Tibial nerve (tissue), 4 donors: Measurements from ENCODE around the gene TBRG4. TPM values are rescaled to one million over a fixed set of nuclear protein-coding genes. Genes with fewer than 3 reads are reported as not detected.

Experiments
- DNase-seq, 2 donors: peaks; one replicate each; pipeline ENCODE4 v3.0.0-alpha.2; 2019; ENCODE audit warnings: low spot score in 2 of 2
- H3K27ac ChIP-seq, 4 donors: fragments of 200-600 bp; sonication (generic) in 3 of 4; one replicate each; pipeline ENCODE4 v1.5.1; 2017 to 2019; ENCODE audit warnings: mild to moderate bottlenecking in 1 of 4
- H3K27me3 ChIP-seq, 2 donors: fragments of 200-600 bp; sonication (generic) in 1 of 2; one replicate each; pipeline versions ENCODE4 v1.5.1 to v1.6.0; 2017 to 2019
- H3K36me3 ChIP-seq, 3 donors: fragments of 200-600 bp; sonication (generic); one replicate each; pipeline ENCODE4 v1.5.1; 2018 to 2019
- H3K4me1 ChIP-seq, 4 donors: fragments of 200-600 bp; sonication (generic) in 3 of 4; one replicate each; pipeline ENCODE4 v1.5.1; 2017 to 2019
- H3K4me3 ChIP-seq, 4 donors: fragments of 200-600 bp; sonication (generic) in 3 of 4; one replicate each; pipeline ENCODE4 v1.5.1; 2017 to 2019; ENCODE audit warnings: mild to moderate bottlenecking in 1 of 4, moderate library complexity in 1 of 4
- H3K9me3 ChIP-seq, 4 donors: fragments of 200-600 bp; sonication (generic) in 3 of 4; one replicate each; pipeline ENCODE4 v1.5.1; 2017 to 2019
- EP300 ChIP-seq, 2 donors: sonication (generic); formaldehyde crosslinking; IDR thresholded peaks; one replicate each; pipeline ENCODE4 v1.6.1; 2017; ENCODE audit warnings: antibody characterized with exemption in 2 of 2, mild to moderate bottlenecking in 1 of 2
- POLR2A ChIP-seq, 2 donors: fragments of 450-650 bp; IDR thresholded peaks; one replicate each; pipeline ENCODE4 v1.6.1; 2017; ENCODE audit warnings: antibody characterized with exemption in 2 of 2, mild to moderate bottlenecking in 2 of 2, moderate library complexity in 2 of 2
- WGBS, 2 donors: methylation state at CpG; one replicate each; pipeline ENCODE4 v1.1.5; 2018; 5-methylcytosine and 5-hydroxymethylcytosine counted together
- total RNA-seq, 4 donors: library from RNA; depleted of rRNA; stranded (reverse); fragments of >200 nt; gene quantifications; one replicate each; pipeline ENCODE4 v1.1.0, GENCODE V29; 2016
- TF ChIP-seq, protein P1 (sequence below), 5 experiments: fragments of 200-600 bp in 3 of 5; fragments of 450-650 bp in 2 of 5; sonication (generic) in 3 of 5; IDR thresholded peaks; one replicate each; pipeline ENCODE4 v1.5.1; 2016 to 2019; ENCODE audit warnings: antibody characterized with exemption in 5 of 5, mild to moderate bottlenecking in 3 of 5, moderate library complexity in 2 of 5

TBRG4 gene
- total RNA-seq, 4 donors from 2014 or later = 32.3 to 81.3 (median 54.0) TPM

DNA sequence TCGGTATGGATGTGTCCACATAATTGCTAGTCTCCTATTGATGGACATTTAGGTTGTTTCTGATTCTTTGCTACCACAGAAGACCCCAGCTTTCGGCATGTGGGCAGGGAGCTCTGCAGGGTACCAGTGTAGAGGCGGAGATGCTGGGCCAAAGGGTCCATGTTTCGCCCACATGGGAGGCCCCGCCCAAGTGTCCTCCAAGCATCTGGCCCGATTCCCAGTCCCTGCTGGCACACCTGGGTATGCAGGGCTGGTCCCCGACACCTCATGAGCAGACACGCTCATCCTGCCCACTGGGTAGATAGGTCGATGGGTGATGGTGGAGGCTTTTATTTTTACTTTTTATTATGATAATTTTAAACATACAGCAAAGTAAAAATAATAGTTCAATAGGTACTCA lies 19.4 kb upstream of the TBRG4 start:
- no peaks in the 10 kb centered on the region for H3K9me3 ChIP-seq
- 82 to 87% methylated on average over 9 of the region's 9 CpGs for WGBS, 2 donors
- H3K27ac ChIP-seq = no peak overlapping the region

DNA sequence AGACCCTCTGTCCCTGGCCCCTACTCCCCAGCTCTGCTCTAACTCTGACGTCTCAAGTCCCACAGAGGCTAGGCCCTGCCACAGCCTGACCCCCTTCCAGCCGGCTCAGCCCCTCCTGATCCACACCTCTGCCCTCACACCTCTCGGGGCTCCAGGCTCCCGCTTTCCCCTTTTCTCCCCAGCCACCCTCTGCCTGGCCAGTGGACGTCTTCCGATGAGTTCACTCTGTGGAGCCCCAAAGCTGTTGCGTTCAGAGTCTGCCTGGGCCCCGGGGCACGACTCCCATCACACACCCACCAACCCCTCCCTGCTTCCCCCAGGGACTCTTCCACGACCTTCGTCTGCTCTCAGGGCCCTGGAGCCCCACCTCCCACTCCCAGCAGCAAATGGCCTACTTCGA lies 18.4 kb upstream of the TBRG4 start:
- Histone ChIP-seq H3K4me1 (no peaks in the 10 kb centered on the region), H3K4me3 (no peak overlapping the region), H3K27me3 (no peaks in the 10 kb centered on the region), H3K9me3 (no peaks in the 10 kb centered on the region), H3K36me3 (no peaks in the 10 kb centered on the region), H3K27ac (no peak overlapping the region)
- 57 to 64% methylated on average over 11 to 12 of the region's 12 CpGs for WGBS, 2 donors
- TF ChIP-seq POLR2A (IDR thresholded peaks at IDR 0.05) (no peak), EP300 (IDR thresholded peaks at IDR 0.05) (no peak)
- TF ChIP-seq, protein P1, sequence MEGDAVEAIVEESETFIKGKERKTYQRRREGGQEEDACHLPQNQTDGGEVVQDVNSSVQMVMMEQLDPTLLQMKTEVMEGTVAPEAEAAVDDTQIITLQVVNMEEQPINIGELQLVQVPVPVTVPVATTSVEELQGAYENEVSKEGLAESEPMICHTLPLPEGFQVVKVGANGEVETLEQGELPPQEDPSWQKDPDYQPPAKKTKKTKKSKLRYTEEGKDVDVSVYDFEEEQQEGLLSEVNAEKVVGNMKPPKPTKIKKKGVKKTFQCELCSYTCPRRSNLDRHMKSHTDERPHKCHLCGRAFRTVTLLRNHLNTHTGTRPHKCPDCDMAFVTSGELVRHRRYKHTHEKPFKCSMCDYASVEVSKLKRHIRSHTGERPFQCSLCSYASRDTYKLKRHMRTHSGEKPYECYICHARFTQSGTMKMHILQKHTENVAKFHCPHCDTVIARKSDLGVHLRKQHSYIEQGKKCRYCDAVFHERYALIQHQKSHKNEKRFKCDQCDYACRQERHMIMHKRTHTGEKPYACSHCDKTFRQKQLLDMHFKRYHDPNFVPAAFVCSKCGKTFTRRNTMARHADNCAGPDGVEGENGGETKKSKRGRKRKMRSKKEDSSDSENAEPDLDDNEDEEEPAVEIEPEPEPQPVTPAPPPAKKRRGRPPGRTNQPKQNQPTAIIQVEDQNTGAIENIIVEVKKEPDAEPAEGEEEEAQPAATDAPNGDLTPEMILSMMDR (IDR thresholded peaks at IDR 0.05) = no peak
- DNase-seq = no peak

More for the DNA sequence above, 19.4 kb upstream of the TBRG4 start:
- Histone ChIP-seq H3K4me1 (peaks cover 0 to 2% (median 0%) of the 10 kb centered on the region in 4 donors), H3K27me3 (no peaks in the 10 kb centered on the region), H3K36me3 (no peaks in the 10 kb centered on the region), H3K4me3 (no peak overlapping the region)
- DNase-seq = no peak
- TF ChIP-seq, protein P1 (IDR thresholded peaks at IDR 0.05) = no peak
- TF ChIP-seq POLR2A (IDR thresholded peaks at IDR 0.05) (no peak), EP300 (IDR thresholded peaks at IDR 0.05) (no peak)

DNA sequence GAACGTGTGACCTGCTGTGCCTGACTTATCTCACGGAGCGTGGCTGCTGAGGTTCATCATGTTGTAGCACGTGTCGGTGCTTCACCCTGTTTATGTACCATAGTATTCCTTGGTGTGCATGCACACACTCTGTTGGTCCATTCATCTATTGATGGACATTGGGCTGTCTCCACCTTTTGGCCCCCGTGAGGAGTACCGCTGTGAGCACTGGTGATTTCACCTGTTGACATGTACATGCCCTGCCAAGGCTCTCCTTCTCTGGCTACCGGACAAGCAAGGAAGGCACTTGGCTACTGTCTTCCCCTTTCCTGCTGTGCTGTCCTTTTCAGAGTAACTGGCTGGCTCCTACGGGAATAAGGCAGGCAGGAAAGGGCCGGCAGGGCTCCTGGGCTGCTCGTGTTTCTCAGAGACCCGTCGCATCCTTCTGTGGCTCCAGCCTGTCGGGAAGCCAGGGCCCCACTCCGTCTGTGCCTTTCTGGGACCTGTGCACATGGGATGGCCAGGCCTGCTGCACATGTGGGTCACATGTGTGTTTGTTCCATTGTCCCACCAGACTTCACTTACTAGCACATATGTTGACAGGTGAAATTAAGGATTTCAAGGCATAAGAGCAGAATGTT lies 17.8 kb upstream of the TBRG4 start:
- Histone ChIP-seq H3K4me1 (no peaks in the 10 kb centered on the region), H3K9me3 (no peaks in the 10 kb centered on the region), H3K36me3 (no peaks in the 10 kb centered on the region), H3K27me3 (no peaks in the 10 kb centered on the region), H3K27ac (no peak overlapping the region), H3K4me3 (no peak overlapping the region)
- WGBS, 2 donors = 74 to 78% methylated on average over 15 of the region's 15 CpGs
- TF ChIP-seq POLR2A (IDR thresholded peaks at IDR 0.05) = no peak
- TF ChIP-seq EP300 (IDR thresholded peaks at IDR 0.05) = no peak
- TF ChIP-seq, protein P1 (IDR thresholded peaks at IDR 0.05) = no peak
- no peak for DNase-seq

DNA sequence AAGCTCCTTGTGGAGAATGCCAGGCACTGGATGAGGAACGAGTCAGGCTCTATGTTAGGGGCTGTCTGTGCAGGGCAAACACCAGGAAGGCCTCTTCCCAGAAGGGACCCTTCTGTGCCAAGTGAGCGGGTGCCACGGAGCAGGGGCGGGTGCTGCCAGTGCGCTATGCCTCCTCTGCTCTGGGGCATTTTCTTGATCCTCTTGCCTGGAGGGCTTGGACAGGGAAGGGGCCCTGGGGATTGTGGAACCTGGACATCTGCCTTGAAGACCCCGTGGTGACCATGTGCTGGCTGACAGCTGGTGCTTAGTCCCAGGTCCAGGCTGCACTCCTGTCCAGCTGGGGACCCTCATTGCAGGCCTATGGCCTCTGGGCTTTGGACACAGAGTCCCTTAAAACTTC lies 15.4 kb upstream of the TBRG4 start:
- Histone ChIP-seq H3K9me3 (no peaks in the 10 kb centered on the region), H3K36me3 (no peaks in the 10 kb centered on the region), H3K4me3 (no peak overlapping the region), H3K4me1 (no peaks in the 10 kb centered on the region), H3K27me3 (no peaks in the 10 kb centered on the region), H3K27ac (no peak overlapping the region)
- DNase-seq = no peak
- 81 to 86% methylated on average over 6 of the region's 6 CpGs for WGBS, 2 donors
- TF ChIP-seq EP300 (IDR thresholded peaks at IDR 0.05) (no peak), POLR2A (IDR thresholded peaks at IDR 0.05) (no peak)
- TF ChIP-seq, protein P1 (IDR thresholded peaks at IDR 0.05) = no peak

DNA sequence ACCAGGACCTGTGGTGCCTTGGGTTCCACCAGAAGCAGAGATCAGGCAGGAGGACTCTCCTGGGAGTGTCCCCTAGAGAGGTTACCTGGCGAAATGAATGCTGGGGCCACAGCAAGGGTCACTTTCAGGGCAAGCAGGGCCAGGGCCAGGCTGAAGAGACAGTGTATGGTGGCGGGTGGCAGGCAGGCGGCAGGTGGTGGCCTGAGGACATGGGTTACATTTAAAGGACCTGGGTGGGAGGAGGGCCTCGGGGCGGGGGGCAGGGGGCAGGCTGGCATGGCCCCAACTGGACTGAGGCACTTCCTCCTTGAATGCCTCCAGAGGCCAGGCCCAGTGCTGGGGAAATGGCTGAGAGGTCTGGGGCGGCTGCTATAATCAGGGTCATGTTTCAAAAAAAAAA lies 14.7 kb upstream of the TBRG4 start:
- Histone ChIP-seq H3K27ac (no peak overlapping the region), H3K36me3 (no peaks in the 10 kb centered on the region), H3K4me3 (no peak overlapping the region), H3K27me3 (no peaks in the 10 kb centered on the region), H3K9me3 (no peaks in the 10 kb centered on the region), H3K4me1 (no peaks in the 10 kb centered on the region)
- DNase-seq = no peak
- 69 to 70% methylated on average over 6 of the region's 6 CpGs for whole genome bisulfite sequencing, 2 donors
- TF ChIP-seq POLR2A (IDR thresholded peaks at IDR 0.05) (no peak), EP300 (IDR thresholded peaks at IDR 0.05) (no peak)
- TF ChIP-seq, protein P1 (IDR thresholded peaks at IDR 0.05) = no peak
